ENCODE results near the gene PARD3B. TPM values are rescaled to one million over a fixed set of nuclear protein-coding genes. Genes with fewer than 3 reads are reported as not detected.

The PARD3B gene
- total RNA-seq, 1 experiment from 2014 or later: 2.0 TPM

DNA sequence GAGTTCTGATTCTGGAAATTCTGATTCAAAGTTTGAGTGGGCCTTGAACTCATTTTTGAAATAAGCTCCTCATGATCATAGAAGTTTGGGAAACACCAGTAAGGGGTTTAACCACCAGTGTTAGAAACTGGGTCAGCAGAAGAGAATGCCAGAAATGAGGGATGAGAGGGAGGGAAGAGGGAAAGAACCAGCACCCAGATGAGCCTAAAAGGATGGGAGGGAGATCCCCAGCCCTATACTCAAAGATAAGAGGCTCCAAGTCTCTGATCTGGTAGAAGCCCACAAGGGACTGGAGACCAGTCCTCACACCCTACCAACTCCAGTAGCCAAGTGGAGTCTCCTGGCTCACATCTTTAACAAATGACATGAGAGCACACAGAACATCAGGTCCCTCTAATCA, 832.0 kb downstream of the PARD3B start:
- Histone ChIP-seq H3K4me1 (ENCODE audit: control insufficient read depth in 1 of 2, insufficient read depth in 2 of 2, low read length in 2 of 2) (no peaks in the 10 kb centered on the region), H3K79me2 (ENCODE audit: insufficient read depth, low read length) (no peaks in the 10 kb centered on the region), H3K9ac (ENCODE audit: low read length) (no peak overlapping the region), H2AFZ (ENCODE audit: low read depth, low read length, poor library complexity, severe bottlenecking) (no peak overlapping the region), H4K20me1 (ENCODE audit: insufficient read depth) (no peaks in the 10 kb centered on the region), H3K27me3 (ENCODE audit: insufficient read depth, low read length) (no peaks in the 10 kb centered on the region), H3K4me3 (replicated peaks in 1 of 2; ENCODE audit: low read depth in 1 of 2, low read length in 2 of 2) (no peak overlapping the region), H3K4me2 (ENCODE audit: low read length) (no peak overlapping the region), H3K9me3 (ENCODE audit: control insufficient read depth in 1 of 2, insufficient read depth in 1 of 2, low read depth in 1 of 2, low read length in 2 of 2) (no peaks in the 10 kb centered on the region), H3K36me3 (ENCODE audit: control insufficient read depth in 1 of 2, insufficient read depth in 2 of 2, low read length in 2 of 2) (no peaks in the 10 kb centered on the region), H3K9me2 (ENCODE audit: insufficient read depth) (no peaks in the 10 kb centered on the region), H3K27ac (ENCODE audit: low read depth, low read length) (no peak overlapping the region)
- BruUV-seq (replicated peaks): no TSS peak
- no peak for DNase-seq (ENCODE audit: low read depth, low spot score)
- no peak for ATAC-seq
- ChIA-PET POLR2A (no interaction called here), RAD21 (ENCODE audit: low non-redundant PET in 1 of 2, low total read pairs in 2 of 2, uncharacterized antibody in 2 of 2, unreplicated experiment in 2 of 2) (no interaction called here), CTCF (no interaction called here)
- TF ChIP-seq ZFX (IDR thresholded peaks at IDR 0.05): no peak
- TF ChIP-seq POLR2AphosphoS5 (IDR thresholded peaks at IDR 0.05; ENCODE audit: low read depth, low read length): no peak
- intact Hi-C loops (cut with micrococcal nuclease): no loop called here

GRCh38 chr2:205383601-205384000, 838.3 kb downstream of the PARD3B start:
- no peak for DNase-seq (ENCODE audit: low read depth, low spot score)
- H3K4me1 ChIP-seq (ENCODE audit: control insufficient read depth in 1 of 2, insufficient read depth in 2 of 2, low read length in 2 of 2): no peaks in the 10 kb centered on the region
- H3K27ac ChIP-seq (ENCODE audit: low read depth, low read length): no peak overlapping the region
- H3K79me2 ChIP-seq (ENCODE audit: insufficient read depth, low read length): no peaks in the 10 kb centered on the region
- intact Hi-C loops (cut with micrococcal nuclease): no loop called here
- TF ChIP-seq CBX3 (IDR thresholded peaks at IDR 0.05; ENCODE audit: low read depth) (no peak), ZNF274 (IDR thresholded peaks at IDR 0.05; ENCODE audit: low read depth, low read length) (no peak), SIN3A (IDR thresholded peaks at IDR 0.05; ENCODE audit: low read depth) (no peak), SRF (IDR thresholded peaks at IDR 0.05; ENCODE audit: low read depth) (no peak)
- TF ChIP-seq, protein P1, sequence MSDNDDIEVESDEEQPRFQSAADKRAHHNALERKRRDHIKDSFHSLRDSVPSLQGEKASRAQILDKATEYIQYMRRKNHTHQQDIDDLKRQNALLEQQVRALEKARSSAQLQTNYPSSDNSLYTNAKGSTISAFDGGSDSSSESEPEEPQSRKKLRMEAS (IDR thresholded peaks at IDR 0.05): no peak
- no TSS peak for BruUV-seq (replicated peaks)
- H3K9me2 ChIP-seq (ENCODE audit: insufficient read depth): no peaks in the 10 kb centered on the region
- H3K9ac ChIP-seq (ENCODE audit: low read length): no peak overlapping the region
- no peaks in the 10 kb centered on the region for H4K20me1 ChIP-seq (ENCODE audit: insufficient read depth)
- no peaks in the 10 kb centered on the region for H3K9me3 ChIP-seq (ENCODE audit: control insufficient read depth in 1 of 2, insufficient read depth in 1 of 2, low read depth in 1 of 2, low read length in 2 of 2)
- no peaks in the 10 kb centered on the region for H3K27me3 ChIP-seq (ENCODE audit: insufficient read depth, low read length)
- no peaks in the 10 kb centered on the region for H3K36me3 ChIP-seq (ENCODE audit: control insufficient read depth in 1 of 2, insufficient read depth in 2 of 2, low read length in 2 of 2)
- CTCF ChIA-PET: no interaction called here
- H3K4me2 ChIP-seq (ENCODE audit: low read length): no peak overlapping the region
- ATAC-seq: no peak
- H2AFZ ChIP-seq (ENCODE audit: low read depth, low read length, poor library complexity, severe bottlenecking): no peak overlapping the region
- POLR2A ChIA-PET: no interaction called here
- RAD21 ChIA-PET (ENCODE audit: low non-redundant PET in 1 of 2, low total read pairs in 2 of 2, uncharacterized antibody in 2 of 2, unreplicated experiment in 2 of 2): no interaction called here
- no peak overlapping the region for H3K4me3 ChIP-seq (replicated peaks in 1 of 2; ENCODE audit: low read depth in 1 of 2, low read length in 2 of 2)
